Hepatocyte (in vitro differentiated cells): ENCODE measurements around the gene ADAMTSL1. TPM values are rescaled to one million over a fixed set of nuclear protein-coding genes. Genes with fewer than 3 reads are reported as not detected.

ENCODE experiments used
- DNase-seq: peaks from one replicate; pipeline ENCODE4 v3.0.0-alpha.2; 2016; ENCODE audit warnings: low spot score
- H2AFZ ChIP-seq: fragments of 200-600 bp; sonication (generic); 2 replicates; pipeline ENCODE4 v1.6.0; 2016; ENCODE audit warnings: antibody characterized with exemption, mild to moderate bottlenecking
- H3K27ac ChIP-seq: fragments of 200-600 bp; sonication (generic); 2 replicates; pipeline ENCODE4 v1.5.1; 2016; ENCODE audit warnings: mild to moderate bottlenecking
- H3K27me3 ChIP-seq: fragments of 200-600 bp; sonication (generic); 2 replicates; pipeline ENCODE4 v1.6.1; 2016
- H3K36me3 ChIP-seq: fragments of 200-600 bp; sonication (generic); replicated peaks from 2 replicates; pipeline ENCODE4 v1.5.1; 2016; ENCODE audit warnings: low read depth; ENCODE audit not compliant: insufficient read depth
- H3K4me1 ChIP-seq: fragments of 200-600 bp; sonication (generic); 2 replicates; pipeline ENCODE4 v1.5.1; 2016; ENCODE audit warnings: mild to moderate bottlenecking, moderate library complexity; ENCODE audit not compliant: insufficient read depth
- H3K4me2 ChIP-seq: fragments of 200-600 bp; sonication (generic); 2 replicates; pipeline ENCODE4 v1.6.0; 2016
- H3K4me3 ChIP-seq: fragments of 200-600 bp; sonication (generic); 2 replicates; pipeline ENCODE4 v1.5.1; 2016; ENCODE audit warnings: mild to moderate bottlenecking
- H3K79me2 ChIP-seq: fragments of 200-600 bp; sonication (generic); 2 replicates; pipeline ENCODE4 v1.6.0; 2017; ENCODE audit warnings: mild to moderate bottlenecking
- H3K9me2 ChIP-seq: fragments of 200-600 bp; sonication (generic); replicated peaks from 2 replicates; pipeline ENCODE4 v1.6.0; 2017; ENCODE audit warnings: mild to moderate bottlenecking; ENCODE audit not compliant: insufficient read depth
- H3K9me3 ChIP-seq: fragments of 200-600 bp; sonication (generic); 2 replicates; pipeline ENCODE4 v1.5.1; 2016; ENCODE audit warnings: low read depth, mild to moderate bottlenecking
- H4K20me1 ChIP-seq: fragments of 200-600 bp; sonication (generic); 2 replicates; pipeline ENCODE4 v1.6.0; 2016; ENCODE audit warnings: mild to moderate bottlenecking; ENCODE audit not compliant: insufficient read depth, poor library complexity, severe bottlenecking
- CTCF ChIP-seq: fragments of 200-600 bp; sonication (generic); IDR thresholded peaks from 2 replicates; pipeline ENCODE4 v1.5.1; 2016; ENCODE audit warnings: antibody characterized with exemption, mild to moderate bottlenecking; ENCODE audit not compliant: poor library complexity
- EZH2 ChIP-seq: fragments of 200-600 bp; sonication (generic); IDR thresholded peaks from 2 replicates; pipeline ENCODE4 v1.6.1; 2016; ENCODE audit warnings: antibody characterized with exemption, mild to moderate bottlenecking, borderline replicate concordance
- EZH2phosphoT487 ChIP-seq: fragments of 200-600 bp; sonication (generic); IDR thresholded peaks from one replicate; pipeline ENCODE4 v1.6.1; 2018; ENCODE audit warnings: antibody characterized with exemption, mild to moderate bottlenecking, low read depth, moderate library complexity; ENCODE audit not compliant: unreplicated experiment, severe bottlenecking
- WGBS: methylation state at CpG from one replicate; pipeline ENCODE4 v1.1.6; 2016; ENCODE audit warnings: low lambda C conversion rate; ENCODE audit errors: missing lambda C conversion rate; 5-methylcytosine and 5-hydroxymethylcytosine counted together
- polyA plus RNA-seq: library from polyadenylated mRNA; unstranded; fragments of >200 nt; fragmentation: Nextera tagmentation; extraction: Ambion mirVana; gene quantifications from 2 replicates; pipeline ENCODE4 v1.2.1, GENCODE V29; 2016
- total RNA-seq: library from RNA; depleted of rRNA; stranded (reverse); fragments of >200 nt; gene quantifications from 2 replicates; pipeline ENCODE4 v1.2.3, GENCODE V29; 2014

ADAMTSL1 gene
- total and polyA plus RNA-seq, 2 experiments from 2014 or later: 7.2 to 24.0 TPM

GRCh38 chr9:18810581-18810980 is 336.6 kb downstream of the ADAMTSL1 start:
- no peak overlapping the region for H3K27ac ChIP-seq
- no peaks in the 10 kb centered on the region for H3K79me2 ChIP-seq
- no peaks in the 10 kb centered on the region for H3K4me1 ChIP-seq
- no peaks in the 10 kb centered on the region for H3K9me3 ChIP-seq
- H2AFZ ChIP-seq: no peak overlapping the region
- H3K4me2 ChIP-seq: no peak overlapping the region
- no peak overlapping the region for H3K4me3 ChIP-seq
- H3K9me2 ChIP-seq: no peaks in the 10 kb centered on the region
- no peak for DNase-seq
- 96% methylated on average over 1 of the region's 1 CpG for WGBS
- H3K27me3 ChIP-seq: no peaks in the 10 kb centered on the region
- H4K20me1 ChIP-seq: no peaks in the 10 kb centered on the region
- TF ChIP-seq EZH2phosphoT487 (no peak), CTCF (no peak), EZH2 (no peak)
- no peaks in the 10 kb centered on the region for H3K36me3 ChIP-seq

GRCh38 chr9:18811171-18811570 is 337.2 kb downstream of the ADAMTSL1 start:
- H4K20me1 ChIP-seq: no peaks in the 10 kb centered on the region
- no peak overlapping the region for H2AFZ ChIP-seq
- H3K27me3 ChIP-seq: no peaks in the 10 kb centered on the region
- 73% methylated on average over 2 of the region's 2 CpGs for WGBS
- H3K4me2 ChIP-seq: no peak overlapping the region
- no peak for DNase-seq
- H3K27ac ChIP-seq: no peak overlapping the region
- H3K9me3 ChIP-seq: no peaks in the 10 kb centered on the region
- no peaks in the 10 kb centered on the region for H3K36me3 ChIP-seq
- no peaks in the 10 kb centered on the region for H3K9me2 ChIP-seq
- TF ChIP-seq CTCF (no peak), EZH2phosphoT487 (no peak)
- H3K4me1 ChIP-seq: no peaks in the 10 kb centered on the region
- no peaks in the 10 kb centered on the region for H3K79me2 ChIP-seq
- H3K4me3 ChIP-seq: no peak overlapping the region

GRCh38 chr9:18819418-18819817 is 345.5 kb downstream of the ADAMTSL1 start:
- no peak for DNase-seq
- Histone ChIP-seq H3K4me1 (no peaks in the 10 kb centered on the region), H2AFZ (no peak overlapping the region), H3K9me3 (no peaks in the 10 kb centered on the region), H3K4me3 (no peak overlapping the region), H3K27me3 (no peaks in the 10 kb centered on the region), H3K79me2 (no peaks in the 10 kb centered on the region), H3K4me2 (no peak overlapping the region), H3K27ac (no peak overlapping the region), H3K9me2 (no peaks in the 10 kb centered on the region), H3K36me3 (no peaks in the 10 kb centered on the region), H4K20me1 (no peaks in the 10 kb centered on the region)
- 86% methylated on average over 3 of the region's 3 CpGs for WGBS
- TF ChIP-seq EZH2 (no peak), CTCF (no peak), EZH2phosphoT487 (no peak)

- Histone ChIP-seq H2AFZ (no peak overlapping the region), H3K27me3 (no peaks in the 10 kb centered on the region), H3K27ac (no peak overlapping the region), H3K9me2 (no peaks in the 10 kb centered on the region), H3K79me2 (no peaks in the 10 kb centered on the region), H3K4me1 (no peaks in the 10 kb centered on the region), H3K9me3 (no peaks in the 10 kb centered on the region), H3K36me3 (no peaks in the 10 kb centered on the region), H3K4me2 (no peak overlapping the region), H4K20me1 (no peaks in the 10 kb centered on the region), H3K4me3 (no peak overlapping the region)
- TF ChIP-seq CTCF (no peak), EZH2 (no peak), EZH2phosphoT487 (no peak)
- no peak for DNase-seq
- 90% methylated on average over 3 of the region's 3 CpGs for WGBS
These were observed 346.7 kb downstream of the ADAMTSL1 start for GRCh38 chr9:18820566-18821095.
